HepG2 (cell line): ENCODE results near the gene LBR. TPM values are rescaled to one million over a fixed set of nuclear protein-coding genes. Genes with fewer than 3 reads are reported as not detected.

Experiments used
- FOXA1 ChIP-seq, 2 experiments: fragments of 450-650 bp in 1 of 2; sonication (generic) in 1 of 2; formaldehyde crosslinking in 1 of 2; IDR thresholded peaks; 2 replicates each; pipeline versions ENCODE4 v1.4.0 to v1.6.1; 2016 to 2020; ENCODE audit warnings: missing genetic modification reagents in 1 of 2
- FOXC1 ChIP-seq: sonication (generic); formaldehyde crosslinking; IDR thresholded peaks from 2 replicates; pipeline ENCODE4 v1.8.0; 2022; ENCODE audit warnings: mild to moderate bottlenecking, missing genetic modification reagents, borderline replicate concordance
- FOXK2 ChIP-seq: fragments of 450-650 bp; IDR thresholded peaks from 2 replicates; pipeline ENCODE4 v1.6.1; 2016
- GABPA ChIP-seq, 2 experiments: IDR thresholded peaks; 2 replicates each; pipeline ENCODE4 v1.6.1; 2011 to 2016; ENCODE audit warnings: low read depth in 2 of 2, low read length in 1 of 2, missing biosample characterization in 1 of 2, missing genetic modification characterization in 1 of 2
- HOXA7 ChIP-seq: sonication (generic); formaldehyde crosslinking; IDR thresholded peaks from 2 replicates; pipeline ENCODE4 v1.8.1; 2022; ENCODE audit warnings: mild to moderate bottlenecking, missing genetic modification reagents, moderate library complexity
- KDM4B ChIP-seq: sonication (generic); formaldehyde crosslinking; IDR thresholded peaks from 2 replicates; pipeline ENCODE4 v1.4.0; 2020; ENCODE audit warnings: missing genetic modification reagents
- MTF2 ChIP-seq: sonication (generic); formaldehyde crosslinking; IDR thresholded peaks from 2 replicates; pipeline ENCODE4 v1.5.0; 2020; ENCODE audit warnings: missing genetic modification reagents, borderline replicate concordance
- NPAS2 ChIP-seq: sonication (generic); formaldehyde crosslinking; IDR thresholded peaks from 2 replicates; pipeline ENCODE4 v1.8.0; 2022; ENCODE audit warnings: mild to moderate bottlenecking, missing genetic modification reagents, borderline replicate concordance
- RAD51 ChIP-seq: fragments of 450-650 bp; IDR thresholded peaks from 2 replicates; pipeline ENCODE4 v1.6.1; 2016; ENCODE audit warnings: borderline replicate concordance
- SOX6 ChIP-seq, 2 experiments: fragments of 450-650 bp in 1 of 2; sonication (generic) in 1 of 2; formaldehyde crosslinking in 1 of 2; IDR thresholded peaks; 2 replicates each; pipeline versions ENCODE4 v1.4.0 to v1.6.1; 2017 to 2020; ENCODE audit warnings: antibody characterized with exemption in 1 of 2, mild to moderate bottlenecking in 1 of 2, missing genetic modification reagents in 1 of 2
- ZNF33A ChIP-seq: sonication (generic); formaldehyde crosslinking; IDR thresholded peaks from 2 replicates; pipeline ENCODE4 v1.5.1; 2020; ENCODE audit warnings: missing genetic modification reagents, mild to moderate bottlenecking, moderate library complexity, borderline replicate concordance
- polyA plus RNA-seq, 8 experiments: library from polyadenylated mRNA; depleted of rRNA in 3 of 8; stranded (reverse) in 7 of 8; unstranded in 1 of 8; fragments of >200 nt; fragmentation: Illumina TruSeq in 4 of 8; extraction: Trizol in 4 of 8; gene quantifications; 2 replicates each; pipeline versions ENCODE4 v1.2.1 to v1.2.3, GENCODE V29; 2011 to 2016; ENCODE audit warnings: low read depth in 4 of 8, missing spikeins in 1 of 8, mixed read lengths in 1 of 8; ENCODE audit not compliant: insufficient read depth in 1 of 8
- total RNA-seq, 5 experiments: library from RNA; depleted of rRNA; stranded (reverse); fragments of >200 nt; fragmentation: Illumina TruSeq; extraction: Trizol; gene quantifications; 2 replicates each; pipeline ENCODE4 v1.2.3, GENCODE V29; 2016; ENCODE audit warnings: low read depth in 1 of 5
- TF ChIP-seq, protein P1 (sequence below): IDR thresholded peaks from 2 replicates; pipeline ENCODE4 v1.6.1; 2016; ENCODE audit warnings: low read depth, missing genetic modification reagents, missing compliant biosample characterization
- TF ChIP-seq, protein P2 (sequence below): IDR thresholded peaks from 2 replicates; pipeline ENCODE4 v1.6.1; 2016; ENCODE audit warnings: low read depth, control low read depth
- TF ChIP-seq, protein P3 (sequence below): sonication (generic); formaldehyde crosslinking; IDR thresholded peaks from 2 replicates; pipeline ENCODE4 v1.4.0; 2020; ENCODE audit warnings: mild to moderate bottlenecking, missing genetic modification reagents
- TF ChIP-seq, protein P4 (sequence below): sonication (generic); formaldehyde crosslinking; IDR thresholded peaks from 2 replicates; pipeline ENCODE4 v1.4.0; 2020; ENCODE audit warnings: missing genetic modification reagents, mild to moderate bottlenecking, borderline replicate concordance

LBR gene
- total and polyA plus RNA-seq, 2 of the 13 experiments (the other 11 are each of a cell fraction or from before 2014, with no cell fraction given) = 38.9 to 76.7 TPM

DNA sequence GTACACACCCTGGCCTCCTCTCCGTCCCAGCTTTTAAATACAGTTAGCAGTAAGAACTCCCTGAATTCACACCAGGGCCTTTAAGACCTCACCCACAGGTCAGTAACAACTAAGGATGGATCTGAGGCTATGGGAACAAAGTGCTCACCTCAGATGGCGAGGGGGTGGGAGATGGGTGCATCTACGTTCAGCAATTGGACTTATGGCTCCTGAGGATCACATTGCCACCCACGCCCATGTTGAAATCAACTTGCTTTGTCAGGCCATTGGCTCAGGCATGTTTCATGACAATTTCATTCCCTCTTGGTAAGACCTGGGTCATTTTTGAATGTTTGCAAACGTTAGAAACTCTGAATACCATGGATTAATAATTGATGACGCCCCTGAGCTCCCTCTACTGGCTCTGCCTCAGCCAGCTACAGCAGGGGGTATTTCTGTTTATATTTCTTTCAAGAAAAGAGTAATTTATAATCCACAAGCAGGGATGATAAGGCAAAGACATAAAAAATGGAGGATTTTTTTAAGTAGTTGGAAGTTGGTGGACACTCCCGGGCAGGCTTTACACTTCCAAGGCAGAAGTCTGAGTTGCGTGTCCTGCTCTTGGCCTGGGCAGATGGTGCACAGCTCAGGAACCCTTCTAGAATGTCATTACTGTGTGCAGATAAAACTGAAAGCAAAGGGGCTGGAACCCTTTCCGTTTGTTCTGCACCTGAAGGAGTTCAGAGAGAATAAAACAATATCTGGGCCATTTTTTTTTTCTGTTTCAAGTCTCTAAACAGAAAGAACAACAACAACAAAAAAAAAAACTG is 13.7 kb upstream of the LBR start (continued):
- TF ChIP-seq, protein P1, sequence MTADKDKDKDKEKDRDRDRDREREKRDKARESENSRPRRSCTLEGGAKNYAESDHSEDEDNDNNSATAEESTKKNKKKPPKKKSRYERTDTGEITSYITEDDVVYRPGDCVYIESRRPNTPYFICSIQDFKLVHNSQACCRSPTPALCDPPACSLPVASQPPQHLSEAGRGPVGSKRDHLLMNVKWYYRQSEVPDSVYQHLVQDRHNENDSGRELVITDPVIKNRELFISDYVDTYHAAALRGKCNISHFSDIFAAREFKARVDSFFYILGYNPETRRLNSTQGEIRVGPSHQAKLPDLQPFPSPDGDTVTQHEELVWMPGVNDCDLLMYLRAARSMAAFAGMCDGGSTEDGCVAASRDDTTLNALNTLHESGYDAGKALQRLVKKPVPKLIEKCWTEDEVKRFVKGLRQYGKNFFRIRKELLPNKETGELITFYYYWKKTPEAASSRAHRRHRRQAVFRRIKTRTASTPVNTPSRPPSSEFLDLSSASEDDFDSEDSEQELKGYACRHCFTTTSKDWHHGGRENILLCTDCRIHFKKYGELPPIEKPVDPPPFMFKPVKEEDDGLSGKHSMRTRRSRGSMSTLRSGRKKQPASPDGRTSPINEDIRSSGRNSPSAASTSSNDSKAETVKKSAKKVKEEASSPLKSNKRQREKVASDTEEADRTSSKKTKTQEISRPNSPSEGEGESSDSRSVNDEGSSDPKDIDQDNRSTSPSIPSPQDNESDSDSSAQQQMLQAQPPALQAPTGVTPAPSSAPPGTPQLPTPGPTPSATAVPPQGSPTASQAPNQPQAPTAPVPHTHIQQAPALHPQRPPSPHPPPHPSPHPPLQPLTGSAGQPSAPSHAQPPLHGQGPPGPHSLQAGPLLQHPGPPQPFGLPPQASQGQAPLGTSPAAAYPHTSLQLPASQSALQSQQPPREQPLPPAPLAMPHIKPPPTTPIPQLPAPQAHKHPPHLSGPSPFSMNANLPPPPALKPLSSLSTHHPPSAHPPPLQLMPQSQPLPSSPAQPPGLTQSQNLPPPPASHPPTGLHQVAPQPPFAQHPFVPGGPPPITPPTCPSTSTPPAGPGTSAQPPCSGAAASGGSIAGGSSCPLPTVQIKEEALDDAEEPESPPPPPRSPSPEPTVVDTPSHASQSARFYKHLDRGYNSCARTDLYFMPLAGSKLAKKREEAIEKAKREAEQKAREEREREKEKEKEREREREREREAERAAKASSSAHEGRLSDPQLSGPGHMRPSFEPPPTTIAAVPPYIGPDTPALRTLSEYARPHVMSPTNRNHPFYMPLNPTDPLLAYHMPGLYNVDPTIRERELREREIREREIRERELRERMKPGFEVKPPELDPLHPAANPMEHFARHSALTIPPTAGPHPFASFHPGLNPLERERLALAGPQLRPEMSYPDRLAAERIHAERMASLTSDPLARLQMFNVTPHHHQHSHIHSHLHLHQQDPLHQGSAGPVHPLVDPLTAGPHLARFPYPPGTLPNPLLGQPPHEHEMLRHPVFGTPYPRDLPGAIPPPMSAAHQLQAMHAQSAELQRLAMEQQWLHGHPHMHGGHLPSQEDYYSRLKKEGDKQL = no peak
- TF ChIP-seq MTF2 (CRISPR knock-in tag) (no peak), GABPA (IDR thresholded peaks at IDR 0.05; ENCODE audit: low read depth, low read length) (no peak), GABPA (CRISPR knock-in tag; IDR thresholded peaks at IDR 0.05; ENCODE audit: low read depth) (no peak), ZNF33A (no peak), FOXC1 (CRISPR knock-in tag) (0 out of 2 replicates have a peak, but pooled peaks have one; percentile 45), SOX6 (IDR thresholded peaks at IDR 0.05) (no peak), SOX6 (CRISPR knock-in tag; IDR thresholded peaks at IDR 0.05) (peak; percentile 54; the same call in 1 of the 2 replicates), KDM4B (CRISPR knock-in tag) (no peak), FOXA1 (IDR thresholded peaks at IDR 0.05) (no peak), FOXA1 (CRISPR knock-in tag; IDR thresholded peaks at IDR 0.05) (peak; percentile 65), FOXK2 (no peak), NPAS2 (CRISPR knock-in tag) (no peak), HOXA7 (CRISPR knock-in tag) (no peak), RAD51 (no peak)
- TF ChIP-seq, protein P2, sequence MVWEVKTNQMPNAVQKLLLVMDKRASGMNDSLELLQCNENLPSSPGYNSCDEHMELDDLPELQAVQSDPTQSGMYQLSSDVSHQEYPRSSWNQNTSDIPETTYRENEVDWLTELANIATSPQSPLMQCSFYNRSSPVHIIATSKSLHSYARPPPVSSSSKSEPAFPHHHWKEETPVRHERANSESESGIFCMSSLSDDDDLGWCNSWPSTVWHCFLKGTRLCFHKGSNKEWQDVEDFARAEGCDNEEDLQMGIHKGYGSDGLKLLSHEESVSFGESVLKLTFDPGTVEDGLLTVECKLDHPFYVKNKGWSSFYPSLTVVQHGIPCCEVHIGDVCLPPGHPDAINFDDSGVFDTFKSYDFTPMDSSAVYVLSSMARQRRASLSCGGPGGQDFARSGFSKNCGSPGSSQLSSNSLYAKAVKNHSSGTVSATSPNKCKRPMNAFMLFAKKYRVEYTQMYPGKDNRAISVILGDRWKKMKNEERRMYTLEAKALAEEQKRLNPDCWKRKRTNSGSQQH (CRISPR knock-in tag) = no peak
- TF ChIP-seq, protein P3, sequence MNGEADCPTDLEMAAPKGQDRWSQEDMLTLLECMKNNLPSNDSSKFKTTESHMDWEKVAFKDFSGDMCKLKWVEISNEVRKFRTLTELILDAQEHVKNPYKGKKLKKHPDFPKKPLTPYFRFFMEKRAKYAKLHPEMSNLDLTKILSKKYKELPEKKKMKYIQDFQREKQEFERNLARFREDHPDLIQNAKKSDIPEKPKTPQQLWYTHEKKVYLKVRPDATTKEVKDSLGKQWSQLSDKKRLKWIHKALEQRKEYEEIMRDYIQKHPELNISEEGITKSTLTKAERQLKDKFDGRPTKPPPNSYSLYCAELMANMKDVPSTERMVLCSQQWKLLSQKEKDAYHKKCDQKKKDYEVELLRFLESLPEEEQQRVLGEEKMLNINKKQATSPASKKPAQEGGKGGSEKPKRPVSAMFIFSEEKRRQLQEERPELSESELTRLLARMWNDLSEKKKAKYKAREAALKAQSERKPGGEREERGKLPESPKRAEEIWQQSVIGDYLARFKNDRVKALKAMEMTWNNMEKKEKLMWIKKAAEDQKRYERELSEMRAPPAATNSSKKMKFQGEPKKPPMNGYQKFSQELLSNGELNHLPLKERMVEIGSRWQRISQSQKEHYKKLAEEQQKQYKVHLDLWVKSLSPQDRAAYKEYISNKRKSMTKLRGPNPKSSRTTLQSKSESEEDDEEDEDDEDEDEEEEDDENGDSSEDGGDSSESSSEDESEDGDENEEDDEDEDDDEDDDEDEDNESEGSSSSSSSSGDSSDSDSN (CRISPR knock-in tag) = no peak
- TF ChIP-seq, protein P4, sequence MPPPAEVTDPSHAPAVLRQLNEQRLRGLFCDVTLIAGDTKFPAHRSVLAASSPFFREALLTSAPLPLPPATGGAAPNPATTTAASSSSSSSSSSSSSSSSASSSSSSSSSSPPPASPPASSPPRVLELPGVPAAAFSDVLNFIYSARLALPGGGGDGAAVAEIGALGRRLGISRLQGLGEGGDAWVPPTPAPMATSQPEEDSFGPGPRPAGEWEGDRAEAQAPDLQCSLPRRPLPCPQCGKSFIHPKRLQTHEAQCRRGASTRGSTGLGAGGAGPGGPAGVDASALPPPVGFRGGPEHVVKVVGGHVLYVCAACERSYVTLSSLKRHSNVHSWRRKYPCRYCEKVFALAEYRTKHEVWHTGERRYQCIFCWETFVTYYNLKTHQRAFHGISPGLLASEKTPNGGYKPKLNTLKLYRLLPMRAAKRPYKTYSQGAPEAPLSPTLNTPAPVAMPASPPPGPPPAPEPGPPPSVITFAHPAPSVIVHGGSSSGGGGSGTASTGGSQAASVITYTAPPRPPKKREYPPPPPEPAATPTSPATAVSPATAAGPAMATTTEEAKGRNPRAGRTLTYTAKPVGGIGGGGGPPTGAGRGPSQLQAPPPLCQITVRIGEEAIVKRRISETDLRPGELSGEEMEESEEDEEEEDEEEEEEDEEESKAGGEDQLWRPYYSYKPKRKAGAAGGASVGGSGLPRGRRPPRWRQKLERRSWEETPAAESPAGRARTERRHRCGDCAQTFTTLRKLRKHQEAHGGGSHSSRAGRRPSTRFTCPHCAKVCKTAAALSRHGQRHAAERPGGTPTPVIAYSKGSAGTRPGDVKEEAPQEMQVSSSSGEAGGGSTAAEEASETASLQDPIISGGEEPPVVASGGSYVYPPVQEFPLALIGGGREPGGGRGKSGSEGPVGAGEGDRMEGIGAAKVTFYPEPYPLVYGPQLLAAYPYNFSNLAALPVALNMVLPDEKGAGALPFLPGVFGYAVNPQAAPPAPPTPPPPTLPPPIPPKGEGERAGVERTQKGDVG (CRISPR knock-in tag) = no peak
